ENCODE results near the gene EPHA8.

The EPHA8 gene

DNA sequence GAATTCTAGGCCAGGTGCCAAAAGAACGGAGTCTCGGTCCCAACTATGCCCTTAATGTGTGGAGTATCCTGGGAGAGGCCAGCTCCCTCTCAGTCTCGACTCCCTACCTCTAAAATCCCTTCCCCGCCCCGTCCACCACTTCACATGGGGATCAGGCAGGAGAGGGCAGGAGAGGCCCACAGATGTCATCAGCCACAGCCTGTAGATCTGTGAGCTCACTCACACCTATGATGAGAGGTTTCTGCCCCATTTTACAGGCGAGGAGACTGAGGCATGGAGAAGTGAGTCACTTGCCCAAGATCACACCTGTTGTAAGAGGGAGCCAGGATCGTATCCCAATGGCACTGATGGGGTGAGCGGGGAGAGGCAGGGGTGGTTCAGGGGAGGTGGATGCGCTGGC lies 20.4 kb upstream of the EPHA8 start:
- DNase-seq (ENCODE audit: low read depth), result no peak
- TF ChIP-seq, protein P1, sequence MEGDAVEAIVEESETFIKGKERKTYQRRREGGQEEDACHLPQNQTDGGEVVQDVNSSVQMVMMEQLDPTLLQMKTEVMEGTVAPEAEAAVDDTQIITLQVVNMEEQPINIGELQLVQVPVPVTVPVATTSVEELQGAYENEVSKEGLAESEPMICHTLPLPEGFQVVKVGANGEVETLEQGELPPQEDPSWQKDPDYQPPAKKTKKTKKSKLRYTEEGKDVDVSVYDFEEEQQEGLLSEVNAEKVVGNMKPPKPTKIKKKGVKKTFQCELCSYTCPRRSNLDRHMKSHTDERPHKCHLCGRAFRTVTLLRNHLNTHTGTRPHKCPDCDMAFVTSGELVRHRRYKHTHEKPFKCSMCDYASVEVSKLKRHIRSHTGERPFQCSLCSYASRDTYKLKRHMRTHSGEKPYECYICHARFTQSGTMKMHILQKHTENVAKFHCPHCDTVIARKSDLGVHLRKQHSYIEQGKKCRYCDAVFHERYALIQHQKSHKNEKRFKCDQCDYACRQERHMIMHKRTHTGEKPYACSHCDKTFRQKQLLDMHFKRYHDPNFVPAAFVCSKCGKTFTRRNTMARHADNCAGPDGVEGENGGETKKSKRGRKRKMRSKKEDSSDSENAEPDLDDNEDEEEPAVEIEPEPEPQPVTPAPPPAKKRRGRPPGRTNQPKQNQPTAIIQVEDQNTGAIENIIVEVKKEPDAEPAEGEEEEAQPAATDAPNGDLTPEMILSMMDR (conservative IDR thresholded peaks at IDR 0.05; ENCODE audit: control insufficient read depth, insufficient read depth, low read depth, low read length), result no peak
- no peak overlapping the region for H3K4me3 ChIP-seq (ENCODE audit: control insufficient read depth, low read depth, low read length)

DNA sequence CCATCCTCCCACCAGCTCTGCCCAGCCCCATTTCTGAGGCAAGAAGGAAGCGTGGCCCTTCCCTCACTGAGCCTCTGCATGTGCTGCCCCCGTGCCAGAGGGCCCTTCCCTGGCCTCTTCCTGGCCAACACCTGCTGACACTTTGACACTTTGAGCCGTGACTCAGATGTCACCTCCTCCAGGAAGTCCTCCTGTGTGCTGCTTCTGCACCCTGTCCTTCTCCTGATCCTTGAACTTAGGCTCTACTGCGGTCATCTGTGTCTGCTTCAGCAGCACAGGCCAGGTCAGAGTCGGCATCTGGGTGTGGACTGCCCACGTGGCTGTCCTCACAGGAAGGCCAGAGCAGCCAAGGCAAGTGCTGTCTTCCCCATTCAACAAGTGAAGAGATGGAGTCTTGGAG lies 19.6 kb upstream of the EPHA8 start:
- no peak overlapping the region for H3K4me3 ChIP-seq (ENCODE audit: control insufficient read depth, low read depth, low read length)
- TF ChIP-seq, protein P1 (conservative IDR thresholded peaks at IDR 0.05; ENCODE audit: control insufficient read depth, insufficient read depth, low read depth, low read length), result no peak
- DNase-seq (ENCODE audit: low read depth), result no peak

DNA sequence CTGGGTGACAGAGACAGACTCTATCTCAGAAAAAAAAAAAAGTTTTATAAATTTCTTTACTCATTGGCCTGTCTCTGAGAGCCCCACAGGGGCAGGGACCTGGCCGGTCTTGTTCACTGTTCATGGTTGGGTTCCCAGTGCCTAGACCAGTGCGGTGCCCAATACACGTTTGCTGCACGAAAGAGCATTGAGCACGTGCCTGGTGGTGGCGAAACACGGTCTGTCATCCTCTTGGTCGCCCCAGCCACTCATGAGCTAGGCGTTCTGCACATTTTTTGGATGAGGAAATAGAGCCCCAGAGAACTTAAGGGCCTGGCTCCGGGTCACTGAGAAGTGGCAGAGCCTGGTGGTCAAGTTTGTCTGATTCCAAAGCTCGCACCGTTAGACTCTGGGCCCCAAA lies 18.7 kb upstream of the EPHA8 start:
- no peak overlapping the region for H3K4me3 ChIP-seq (ENCODE audit: control insufficient read depth, low read depth, low read length)
- DNase-seq (ENCODE audit: low read depth), result no peak
- TF ChIP-seq, protein P1 (conservative IDR thresholded peaks at IDR 0.05; ENCODE audit: control insufficient read depth, insufficient read depth, low read depth, low read length), result no peak

DNA sequence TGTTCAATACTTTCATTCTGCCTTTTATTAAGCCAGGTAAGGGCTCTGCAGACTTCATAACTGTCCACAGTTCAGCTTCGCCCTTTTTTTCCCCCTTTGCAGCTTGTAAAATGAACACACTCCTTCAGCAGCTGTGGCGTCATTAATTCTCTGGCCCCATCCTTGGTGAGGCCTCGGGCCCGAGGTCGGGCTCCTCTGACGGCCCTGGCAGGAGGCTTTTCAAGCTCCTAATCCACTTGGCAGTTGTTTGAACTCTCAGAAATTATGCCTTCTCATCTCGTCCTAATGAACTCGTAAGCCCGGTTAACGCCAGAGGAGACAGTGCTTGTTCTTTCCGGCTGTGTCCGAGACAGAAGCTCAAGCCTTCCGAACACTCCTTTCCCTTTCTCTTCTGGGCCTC lies 18.1 kb upstream of the EPHA8 start:
- DNase-seq (ENCODE audit: low read depth), result no peak
- no peak overlapping the region for H3K4me3 ChIP-seq (ENCODE audit: control insufficient read depth, low read depth, low read length)
- TF ChIP-seq, protein P1 (conservative IDR thresholded peaks at IDR 0.05; ENCODE audit: control insufficient read depth, insufficient read depth, low read depth, low read length), result no peak

DNA sequence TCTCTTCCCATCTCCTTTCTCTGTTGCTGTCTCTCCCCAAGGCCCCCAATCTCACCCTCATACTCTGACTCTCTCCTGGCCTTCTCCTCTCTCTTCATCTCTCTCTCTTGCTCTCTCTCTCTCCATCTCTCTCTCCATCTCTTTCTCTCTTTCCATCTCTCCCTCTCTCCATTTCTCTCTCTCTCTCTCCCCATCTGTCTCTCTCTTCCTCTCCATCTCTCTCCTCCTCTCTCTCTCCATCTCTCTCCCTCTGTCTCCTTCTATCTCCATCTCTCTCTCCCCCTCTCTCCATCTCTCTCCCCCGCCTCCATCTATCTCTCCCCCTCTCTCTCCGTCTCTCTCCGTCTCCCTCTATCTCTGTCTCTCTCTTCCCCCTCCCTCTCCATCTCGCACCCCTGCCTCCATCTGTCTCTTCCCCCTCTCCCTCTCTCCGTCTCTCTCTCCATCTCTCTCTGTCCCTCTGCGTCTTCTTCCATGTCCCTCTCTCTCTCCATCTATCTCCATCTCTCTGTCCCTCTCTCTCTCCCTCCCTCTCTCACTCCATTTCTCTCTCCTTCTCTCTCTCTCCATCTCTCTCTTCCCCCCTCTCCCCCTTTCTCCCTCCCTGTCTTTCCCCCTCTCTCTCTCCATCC lies 16.0 kb upstream of the EPHA8 start:
- TF ChIP-seq, protein P1 (conservative IDR thresholded peaks at IDR 0.05; ENCODE audit: control insufficient read depth, insufficient read depth, low read depth, low read length), result no peak
- no peak for DNase-seq (ENCODE audit: low read depth)
- no peak overlapping the region for H3K4me3 ChIP-seq (ENCODE audit: control insufficient read depth, low read depth, low read length)

DNA sequence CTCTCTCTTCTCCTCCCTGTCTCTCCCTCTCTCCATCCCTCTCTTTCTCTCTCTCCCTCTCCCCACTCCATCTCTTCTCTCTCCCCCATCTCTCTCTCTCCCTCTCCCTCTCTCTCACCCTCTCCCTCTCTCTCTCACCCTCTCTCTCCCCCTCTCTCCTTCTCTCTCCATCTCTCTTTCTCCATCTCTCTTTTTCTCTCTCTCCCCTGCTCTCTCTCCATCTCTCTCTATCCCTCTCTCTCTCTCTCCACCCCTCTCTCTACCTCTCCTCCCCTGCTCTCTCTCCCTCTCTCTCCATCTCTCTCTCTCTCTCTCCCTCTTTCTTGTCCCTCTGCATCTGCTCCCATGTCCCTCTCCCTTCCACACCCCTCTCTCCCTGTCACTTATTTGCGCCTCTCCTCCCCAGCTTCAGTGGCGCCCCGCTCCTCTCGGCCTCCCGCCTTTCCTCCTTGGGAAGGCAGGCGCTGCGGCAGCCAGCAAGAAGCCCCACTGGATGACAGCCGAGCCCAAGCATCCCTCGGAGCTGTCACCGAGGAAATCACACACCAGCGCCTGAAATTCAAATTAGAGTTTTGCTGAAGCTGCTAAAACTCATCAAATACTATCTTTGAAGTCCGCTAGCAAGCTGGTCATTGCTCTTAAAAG lies 15.3 kb upstream of the EPHA8 start:
- no peak overlapping the region for H3K4me3 ChIP-seq (ENCODE audit: control insufficient read depth, low read depth, low read length)
- TF ChIP-seq, protein P1 (conservative IDR thresholded peaks at IDR 0.05; ENCODE audit: control insufficient read depth, insufficient read depth, low read depth, low read length), result no peak
- no peak for DNase-seq (ENCODE audit: low read depth)

Data from fibroblast of mammary gland (primary cell).